Smooth muscle cell of the brain vasculature (primary cell): ENCODE results near the gene SART3.
"Not testable (repeated sequence)": the region's sequence is repeated elsewhere in the genome, so short reads cannot be mapped to it uniquely, and the experiment has no call there.

Experiments used
- DNase-seq: peaks from one replicate; pipeline ENCODE4 v3.0.0-alpha.2; 2012; ENCODE audit warnings: low read depth, low spot score

The SART3 gene

GRCh38 chr12:108596854-108597558 is 36.0 kb upstream of the SART3 start:
- no peak for DNase-seq

- no peak for DNase-seq
Measured at GRCh38 chr12:108595711-108596647, 35.0 kb upstream of the SART3 start.

GRCh38 chr12:108594960-108595710 is 34.2 kb upstream of the SART3 start:
- DNase-seq: no peak

- no peak for DNase-seq
Measured at GRCh38 chr12:108594323-108594903, 33.4 kb upstream of the SART3 start.

- no peak for DNase-seq
Measured at GRCh38 chr12:108592033-108592909, 31.3 kb upstream of the SART3 start.

- DNase-seq: no peak
Measured at GRCh38 chr12:108591267-108591980, 30.5 kb upstream of the SART3 start.

- DNase-seq: not testable (repeated sequence)
Measured at GRCh38 chr12:108590463-108590862, 29.5 kb upstream of the SART3 start.

GRCh38 chr12:108589840-108590229 is 28.9 kb upstream of the SART3 start:
- no peak for DNase-seq

GRCh38 chr12:108589028-108589839 is 28.3 kb upstream of the SART3 start:
- no peak for DNase-seq

- no peak for DNase-seq
Measured at GRCh38 chr12:108587826-108588225, 26.9 kb upstream of the SART3 start.

- no peak for DNase-seq
Measured at GRCh38 chr12:108586306-108586705, 25.3 kb upstream of the SART3 start.

- DNase-seq: no peak
Measured at GRCh38 chr12:108585864-108586263, 24.9 kb upstream of the SART3 start.

GRCh38 chr12:108584456-108585065 is 23.6 kb upstream of the SART3 start:
- no peak for DNase-seq

GRCh38 chr12:108583991-108584390 is 23.0 kb upstream of the SART3 start:
- no peak for DNase-seq

- no peak for DNase-seq
Measured at GRCh38 chr12:108582978-108583770, 22.2 kb upstream of the SART3 start.

- no peak for DNase-seq
Measured at GRCh38 chr12:108582509-108582908, 21.5 kb upstream of the SART3 start.

- no peak for DNase-seq
Measured at GRCh38 chr12:108581311-108582227, 20.6 kb upstream of the SART3 start.
